Naive thymus-derived CD4-positive, alpha-beta T cell (primary cell): ENCODE data around the gene MRPL2. TPM values are rescaled to one million over a fixed set of nuclear protein-coding genes. Genes with fewer than 3 reads are reported as not detected.
A peak's percentile ranks its signal among the peaks of the same experiment; 100 is the strongest.

Experiments used
- ATAC-seq: fragments of 150-1000 bp; cut with Tn5 transposase; 2 replicates; pipeline ENCODE4 v1.10.0; 2021; ENCODE audit warnings: mild to moderate bottlenecking, moderate library complexity
- CTCF ChIA-PET: fragments of 350-600 bp; sonication (Branson Sonifier 250); formaldehyde crosslinking; loops from one replicate; lab custom pipeline; 2021; ENCODE audit warnings: antibody characterized with exemption; lab: Charles Lee
- POLR2A ChIA-PET: fragments of 350-600 bp; sonication (Branson Sonifier 250); formaldehyde crosslinking; loops from one replicate; lab custom pipeline; 2021; ENCODE audit warnings: antibody characterized with exemption, inconsistent platforms; lab: Charles Lee
- DNase-seq, 9 donors: peaks; one replicate each; pipeline versions ENCODE4 v3.0.0 to v3.0.0-alpha.2; 2020 to 2022; ENCODE audit warnings: mixed read lengths in 1 of 9
- H3K27ac ChIP-seq: one replicate; pipeline ENCODE4 v1.7.0; 2013; ENCODE audit warnings: mild to moderate bottlenecking, low read depth, low read length, moderate library complexity
- H3K27me3 ChIP-seq, 2 donors: one replicate each; pipeline ENCODE4 v1.7.0; 2013; ENCODE audit warnings: low read length in 2 of 2, mild to moderate bottlenecking in 2 of 2, moderate library complexity in 2 of 2; ENCODE audit not compliant: control insufficient read depth in 2 of 2, insufficient read depth in 2 of 2
- H3K36me3 ChIP-seq, 3 experiments: 1 replicate in 2 of 3; 2 replicates in 1 of 3; pipeline ENCODE4 v1.7.0; 2013; ENCODE audit warnings: low read length in 3 of 3, mild to moderate bottlenecking in 3 of 3, moderate library complexity in 1 of 3; ENCODE audit not compliant: insufficient read depth in 3 of 3, control insufficient read depth in 2 of 3
- H3K4me1 ChIP-seq, 2 donors: one replicate each; pipeline ENCODE4 v1.7.0; 2013; ENCODE audit warnings: low read length in 2 of 2, mild to moderate bottlenecking in 2 of 2, moderate library complexity in 1 of 2; ENCODE audit not compliant: control insufficient read depth in 2 of 2, insufficient read depth in 2 of 2
- H3K4me3 ChIP-seq: 2 replicates; pipeline ENCODE4 v1.7.0; 2013; ENCODE audit warnings: mild to moderate bottlenecking, low read length
- H3K9me3 ChIP-seq, 3 experiments: 1 replicate in 2 of 3; 2 replicates in 1 of 3; pipeline ENCODE4 v1.7.0; 2013; ENCODE audit warnings: low read length in 3 of 3; ENCODE audit not compliant: control insufficient read depth in 2 of 3
- H3K27ac Mint-ChIP-seq, 9 donors: one replicate each; pipeline ENCODE4 v1.8.0; 2020 to 2022; ENCODE audit warnings: mixed read lengths in 9 of 9, mild to moderate bottlenecking in 8 of 9, moderate library complexity in 5 of 9, inconsistent platforms in 2 of 9
- H3K27me3 Mint-ChIP-seq, 5 donors: one replicate each; pipeline ENCODE4 v1.8.0; 2021 to 2022; ENCODE audit warnings: mixed read lengths in 5 of 5, mild to moderate bottlenecking in 1 of 5
- H3K36me3 Mint-ChIP-seq, 5 donors: one replicate each; pipeline ENCODE4 v1.8.0; 2020 to 2022; ENCODE audit warnings: mixed read lengths in 5 of 5, mild to moderate bottlenecking in 3 of 5, inconsistent platforms in 1 of 5
- H3K4me1 Mint-ChIP-seq, 7 donors: one replicate each; pipeline ENCODE4 v1.8.0; 2020 to 2022; ENCODE audit warnings: mixed read lengths in 7 of 7, mild to moderate bottlenecking in 3 of 7, inconsistent platforms in 1 of 7
- H3K4me3 Mint-ChIP-seq, 10 donors: one replicate each; pipeline ENCODE4 v1.8.0; 2020 to 2022; ENCODE audit warnings: mild to moderate bottlenecking in 10 of 10, mixed read lengths in 10 of 10, moderate library complexity in 6 of 10, inconsistent platforms in 2 of 10
- H3K9me3 Mint-ChIP-seq, 11 donors: one replicate each; pipeline ENCODE4 v1.8.0; 2020 to 2022; ENCODE audit warnings: mixed read lengths in 11 of 11, mild to moderate bottlenecking in 4 of 11, inconsistent platforms in 1 of 11, moderate library complexity in 1 of 11
- intact Hi-C, 2 donors: fragments of 100-400 bp; cut with micrococcal nuclease; formaldehyde crosslinking; loops; one replicate each; pipeline ENCODE4 v1.15.1; 2023
- polyA plus RNA-seq, 2 donors: library from polyadenylated mRNA; unstranded; fragments of 300-500 nt; fragmentation: Illumina TruSeq; gene quantifications; one replicate each; pipeline ENCODE4 v1.2.3, GENCODE V29; 2021
- total RNA-seq, 6 experiments: library from RNA in 5 of 6; stranded (reverse) in 5 of 6; gene quantifications; 1 replicate in 5 of 6; 2 replicates in 1 of 6; pipeline ENCODE4 v1.2.3 and lab custom pipeline; 2021 to 2026

MRPL2 gene
- total and polyA plus RNA-seq, 7 experiments from 2014 or later: 32.0 to 58.6 (median 48.4) TPM

DNA sequence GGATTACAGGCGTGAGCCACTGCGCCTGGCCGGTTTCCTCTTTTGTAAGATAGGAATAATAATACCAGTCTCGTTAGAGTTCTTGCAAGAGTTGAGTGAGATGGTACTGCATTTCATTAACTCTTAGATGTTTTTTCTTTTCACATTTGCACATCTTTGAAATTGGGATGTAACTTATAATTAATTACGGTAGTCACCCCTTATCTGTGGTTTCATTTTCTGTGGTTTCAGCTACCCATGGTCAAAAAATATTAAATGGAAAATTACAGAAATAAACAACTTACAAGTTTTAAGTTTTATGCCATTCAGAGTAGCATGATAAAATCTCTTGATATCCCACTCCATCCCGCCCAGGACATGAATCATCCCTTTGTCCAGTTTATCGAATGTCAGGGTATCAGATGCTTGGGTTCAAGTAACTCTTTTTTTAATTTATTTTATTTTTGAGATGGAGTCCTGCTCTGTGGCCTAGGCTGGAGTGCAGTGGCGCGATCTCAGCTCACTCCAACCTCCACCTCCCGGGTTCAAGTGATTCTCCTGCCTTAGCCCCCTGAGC is 32.3 kb upstream of the MRPL2 start:
- intact Hi-C loops: no loop called here
- no peak overlapping the region for H3K4me3 Mint-ChIP-seq
- H3K36me3 ChIP-seq: no peaks in the 10 kb centered on the region
- no peaks in the 10 kb centered on the region for H3K9me3 Mint-ChIP-seq
- H3K4me1 ChIP-seq: no peaks in the 10 kb centered on the region
- peaks cover 0 to 2% (median 0%) of the 10 kb centered on the region in 5 donors for H3K27me3 Mint-ChIP-seq
- no peak for DNase-seq
- no peak for ATAC-seq
- no peak overlapping the region for H3K27ac ChIP-seq
- H3K9me3 ChIP-seq: no peaks in the 10 kb centered on the region
- H3K27ac Mint-ChIP-seq: no peak overlapping the region
- no peaks in the 10 kb centered on the region for H3K27me3 ChIP-seq
- POLR2A ChIA-PET: interaction anchor here (1.0 kb wide), 1 partner anchor 73 kb away, joined by 3 read pairs; no protein-coding TSS in a partner anchor
- H3K4me3 ChIP-seq: no peak overlapping the region
- H3K36me3 Mint-ChIP-seq: no peaks in the 10 kb centered on the region
- peaks cover 0 to 23% (median 5%) of the 10 kb centered on the region in 7 donors for H3K4me1 Mint-ChIP-seq
- CTCF ChIA-PET: no interaction called here

DNA sequence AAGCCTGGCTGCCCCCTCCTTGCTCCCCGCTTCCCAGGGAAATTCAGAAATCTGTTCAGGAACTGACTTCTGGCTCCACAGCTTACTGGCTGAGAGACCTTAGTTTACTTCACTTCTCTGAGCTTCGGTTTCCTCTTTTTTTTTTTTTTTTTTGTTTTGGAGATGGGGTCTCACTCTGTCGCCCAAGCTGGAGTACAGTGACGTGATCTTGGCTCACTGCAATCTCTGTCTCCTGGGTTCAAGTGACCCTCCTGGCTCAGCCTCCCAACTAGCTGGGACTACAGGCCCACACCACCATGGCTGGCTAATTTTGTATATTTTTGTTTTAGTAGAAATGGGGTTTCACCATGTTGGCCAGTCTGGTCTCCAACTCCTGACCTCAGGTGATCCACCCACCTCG is 31.8 kb upstream of the MRPL2 start:
- no peaks in the 10 kb centered on the region for H3K27me3 ChIP-seq
- no peak overlapping the region for H3K27ac Mint-ChIP-seq
- peaks cover 0 to 23% (median 5%) of the 10 kb centered on the region in 7 donors for H3K4me1 Mint-ChIP-seq
- no peak for DNase-seq
- H3K4me3 Mint-ChIP-seq: no peak overlapping the region
- H3K9me3 ChIP-seq: no peaks in the 10 kb centered on the region
- no peaks in the 10 kb centered on the region for H3K4me1 ChIP-seq
- H3K27me3 Mint-ChIP-seq: peaks cover 0 to 2% (median 0%) of the 10 kb centered on the region in 5 donors
- H3K9me3 Mint-ChIP-seq: no peaks in the 10 kb centered on the region
- ATAC-seq: no peak
- POLR2A ChIA-PET: interaction anchor here (1.0 kb wide), 1 partner anchor 73 kb away, joined by 3 read pairs; no protein-coding TSS in a partner anchor
- CTCF ChIA-PET: no interaction called here
- intact Hi-C loops: no loop called here
- H3K27ac ChIP-seq: no peak overlapping the region
- H3K36me3 ChIP-seq: no peaks in the 10 kb centered on the region
- H3K36me3 Mint-ChIP-seq: no peaks in the 10 kb centered on the region
- no peak overlapping the region for H3K4me3 ChIP-seq

DNA sequence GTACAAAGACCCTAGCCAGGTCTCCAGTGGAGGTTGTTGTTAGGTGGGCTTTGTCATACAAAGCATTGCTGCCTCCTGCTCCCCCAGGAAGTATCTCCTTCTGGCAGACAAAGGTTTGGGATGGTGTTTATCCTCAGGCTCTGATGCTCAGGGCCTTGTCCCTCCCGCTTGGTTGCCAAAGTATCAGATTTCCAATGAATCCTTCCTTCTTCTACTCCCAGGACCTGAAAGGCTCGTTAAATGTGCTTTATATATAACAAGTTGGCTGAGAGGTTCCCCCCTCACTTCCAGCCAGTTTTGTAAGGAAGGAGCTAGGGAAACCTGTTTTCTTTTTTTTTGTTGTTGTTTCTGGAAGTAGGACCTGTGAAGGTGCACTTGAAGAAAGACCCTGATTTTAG is 31.3 kb upstream of the MRPL2 start:
- Mint-ChIP-seq H3K4me3 (no peak overlapping the region), H3K27ac (no peak overlapping the region), H3K36me3 (no peaks in the 10 kb centered on the region), H3K27me3 (peaks cover 0 to 2% (median 0%) of the 10 kb centered on the region in 5 donors), H3K9me3 (no peaks in the 10 kb centered on the region), H3K4me1 (peaks cover 0 to 19% (median 5%) of the 10 kb centered on the region in 7 donors)
- ChIA-PET CTCF (no interaction called here), POLR2A (interaction anchor here (0.6 kb wide), 1 partner anchor 13 kb away, joined by 3 read pairs; no protein-coding TSS in a partner anchor)
- Histone ChIP-seq H3K4me3 (no peak overlapping the region), H3K27me3 (no peaks in the 10 kb centered on the region), H3K27ac (no peak overlapping the region), H3K4me1 (no peaks in the 10 kb centered on the region), H3K36me3 (no peaks in the 10 kb centered on the region), H3K9me3 (no peaks in the 10 kb centered on the region)
- ATAC-seq (no peak), DNase-seq (no peak)
- intact Hi-C loops: no loop called here

DNA sequence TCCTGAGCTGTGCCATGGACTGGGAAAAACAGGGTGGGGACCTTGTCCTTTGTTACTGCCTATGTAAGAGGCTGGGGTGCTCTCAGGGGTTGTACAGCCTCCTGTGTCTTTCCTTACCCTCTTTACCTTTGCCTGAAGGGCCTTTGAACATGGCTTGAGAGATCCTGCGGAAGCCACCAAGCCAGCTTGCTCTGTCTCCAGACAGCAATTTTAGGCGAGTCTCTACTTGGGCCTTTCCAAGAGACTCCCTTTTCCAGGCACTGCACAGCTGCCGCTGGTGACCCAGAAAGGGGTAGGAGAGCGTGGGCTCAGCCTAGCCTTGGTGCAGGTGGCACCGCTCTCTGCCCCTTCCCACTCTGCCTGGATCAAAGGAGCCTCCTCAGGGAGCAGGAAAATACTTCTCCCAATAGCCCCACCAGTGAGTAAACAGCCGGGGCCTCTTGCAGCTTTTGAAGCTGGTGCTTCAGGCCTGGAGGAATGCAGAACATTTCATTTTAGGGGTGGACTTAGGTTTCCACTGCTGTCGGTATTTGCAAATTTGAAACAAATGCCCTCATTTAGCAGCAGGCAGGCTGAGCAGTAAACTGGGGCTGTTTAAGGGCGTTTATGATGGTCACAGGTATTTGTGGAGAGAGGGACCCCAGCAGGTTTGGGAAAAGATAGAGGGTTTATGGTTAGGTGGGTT is 30.8 kb upstream of the MRPL2 start:
- no peaks in the 10 kb centered on the region for H3K27me3 ChIP-seq
- no peak for DNase-seq
- H3K4me3 ChIP-seq: no peak overlapping the region
- CTCF ChIA-PET: no interaction called here
- POLR2A ChIA-PET: interaction anchor here (0.6 kb wide), 1 partner anchor 12 kb away, joined by 3 read pairs; no protein-coding TSS in a partner anchor
- no peaks in the 10 kb centered on the region for H3K36me3 ChIP-seq
- H3K27ac ChIP-seq: no peak overlapping the region
- intact Hi-C loops: no loop called here
- no peak for ATAC-seq
- Mint-ChIP-seq H3K9me3 (no peaks in the 10 kb centered on the region), H3K4me3 (no peak overlapping the region), H3K27ac (peak overlapping the region in 1 of 9 donors; percentile 22), H3K4me1 (peaks cover 0 to 17% (median 5%) of the 10 kb centered on the region in 7 donors), H3K27me3 (peaks cover 0 to 2% (median 0%) of the 10 kb centered on the region in 5 donors), H3K36me3 (no peaks in the 10 kb centered on the region)
- no peaks in the 10 kb centered on the region for H3K4me1 ChIP-seq
- no peaks in the 10 kb centered on the region for H3K9me3 ChIP-seq

DNA sequence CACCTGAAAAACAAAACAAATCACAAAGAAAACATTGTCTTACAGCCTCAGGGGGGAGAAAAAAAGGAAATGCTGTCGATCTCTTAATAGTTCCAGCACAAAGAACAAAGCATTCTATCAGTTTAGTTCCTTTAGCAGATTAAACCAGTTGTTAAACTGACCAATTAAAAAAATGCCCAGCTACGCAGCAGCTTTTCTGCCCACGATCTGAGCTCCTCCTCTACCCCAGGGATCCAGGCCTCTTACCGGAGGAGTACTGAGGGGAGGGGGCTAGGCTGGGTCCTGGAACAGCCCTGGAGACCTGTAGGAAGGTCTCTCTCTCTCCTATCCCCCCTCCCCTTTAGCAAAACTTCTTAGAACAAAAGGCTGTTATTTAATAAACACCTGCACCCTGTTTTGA is 30.2 kb upstream of the MRPL2 start:
- H3K27ac ChIP-seq: no peak overlapping the region
- no peaks in the 10 kb centered on the region for H3K36me3 Mint-ChIP-seq
- ATAC-seq (no peak), DNase-seq (no peak)
- H3K4me1 ChIP-seq: no peaks in the 10 kb centered on the region
- H3K36me3 ChIP-seq: no peaks in the 10 kb centered on the region
- no peak overlapping the region for H3K4me3 ChIP-seq
- H3K27me3 Mint-ChIP-seq: peaks cover 0 to 2% (median 0%) of the 10 kb centered on the region in 5 donors
- H3K4me1 Mint-ChIP-seq: peaks cover 0 to 17% (median 5%) of the 10 kb centered on the region in 7 donors
- no peak overlapping the region for H3K4me3 Mint-ChIP-seq
- H3K9me3 Mint-ChIP-seq: no peaks in the 10 kb centered on the region
- intact Hi-C loops: no loop called here
- POLR2A ChIA-PET: no interaction called here
- CTCF ChIA-PET: no interaction called here
- no peaks in the 10 kb centered on the region for H3K27me3 ChIP-seq
- H3K27ac Mint-ChIP-seq: no peak overlapping the region
- H3K9me3 ChIP-seq: no peaks in the 10 kb centered on the region

DNA sequence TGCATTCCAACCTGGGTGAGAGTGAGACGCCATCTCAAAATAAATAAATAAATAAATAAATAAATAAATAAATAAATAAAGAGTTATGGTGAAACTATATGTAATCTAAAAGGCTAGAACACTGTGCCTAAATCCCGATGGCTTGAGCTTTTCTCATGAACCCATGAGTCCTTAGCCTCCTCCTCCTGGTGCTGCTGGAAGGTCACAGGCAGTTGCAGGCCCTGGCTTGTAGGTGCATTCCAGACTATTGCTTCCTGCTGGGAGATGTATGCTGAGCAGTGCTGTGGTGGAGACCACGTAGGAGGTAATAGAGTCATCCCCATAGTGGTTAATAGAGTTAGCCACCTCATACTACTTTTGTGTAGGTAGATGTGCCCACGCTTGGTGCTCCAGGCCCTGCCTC is 29.4 kb upstream of the MRPL2 start:
- no peak for ATAC-seq
- Histone ChIP-seq H3K27ac (no peak overlapping the region), H3K9me3 (no peaks in the 10 kb centered on the region), H3K36me3 (no peaks in the 10 kb centered on the region), H3K4me1 (no peaks in the 10 kb centered on the region), H3K27me3 (no peaks in the 10 kb centered on the region), H3K4me3 (no peak overlapping the region)
- Mint-ChIP-seq H3K27ac (no peak overlapping the region), H3K36me3 (no peaks in the 10 kb centered on the region), H3K4me1 (peaks cover 0 to 11% (median under 1%) of the 10 kb centered on the region in 7 donors), H3K27me3 (peaks cover 0 to 3% (median 0%) of the 10 kb centered on the region in 5 donors), H3K9me3 (no peaks in the 10 kb centered on the region), H3K4me3 (no peak overlapping the region)
- intact Hi-C loops: no loop called here
- ChIA-PET POLR2A (no interaction called here), CTCF (no interaction called here)
- no peak for DNase-seq
